B cell (primary cell): ENCODE measurements around the gene ANTXR1. TPM values are rescaled to one million over a fixed set of nuclear protein-coding genes. Genes with fewer than 3 reads are reported as not detected.

ENCODE experiments used
- ATAC-seq: fragments of 200-7000 bp; cut with Tn5 transposase; one replicate; pipeline ENCODE4 v1.10.0; 2021; ENCODE audit warnings: low read depth, mild to moderate bottlenecking, moderate number of reproducible peaks, moderate library complexity
- CTCF ChIA-PET: fragments of 350-600 bp; sonication (Branson Sonifier 250); formaldehyde crosslinking; loops from one replicate; lab custom pipeline; 2021; ENCODE audit warnings: antibody characterized with exemption, inconsistent platforms; lab: Charles Lee
- POLR2A ChIA-PET: fragments of 350-600 bp; sonication (Branson Sonifier 250); formaldehyde crosslinking; loops from one replicate; lab custom pipeline; 2021; ENCODE audit warnings: antibody characterized with exemption; lab: Charles Lee
- DNase-seq: peaks from one replicate; pipeline ENCODE4 v3.0.0; 2013
- H2AFZ ChIP-seq: 2 replicates; pipeline ENCODE4 v1.6.1; 2012; ENCODE audit warnings: mild to moderate bottlenecking, low read depth, low read length; ENCODE audit not compliant: insufficient read depth, poor library complexity, severe bottlenecking
- H3K27ac ChIP-seq, 2 donors: 1 replicate in 1 of 2; 2 replicates in 1 of 2; pipeline ENCODE4 v1.5.1; 2012 to 2013; ENCODE audit warnings: low read length in 2 of 2, mild to moderate bottlenecking in 2 of 2, moderate library complexity in 1 of 2
- H3K27me3 ChIP-seq, 4 experiments: fragments of 200-600 bp in 1 of 4; sonication (generic) in 1 of 4; replicated peaks in 1 of 4; 1 replicate in 2 of 4; 2 replicates in 2 of 4; pipeline versions ENCODE4 v1.6.1 to v1.7.0; 2013 to 2016; ENCODE audit warnings: low read length in 3 of 4, mild to moderate bottlenecking in 2 of 4, mixed read lengths in 1 of 4, moderate library complexity in 1 of 4; ENCODE audit not compliant: insufficient read depth in 4 of 4, control insufficient read depth in 3 of 4; ENCODE audit errors: control extremely low read depth in 1 of 4
- H3K36me3 ChIP-seq, 2 experiments: replicated peaks in 1 of 2; 1 replicate in 1 of 2; 2 replicates in 1 of 2; pipeline versions ENCODE4 v1.6.1 to v1.7.1; 2013; ENCODE audit warnings: low read length in 1 of 2; ENCODE audit not compliant: insufficient read depth in 2 of 2, control insufficient read depth in 1 of 2; ENCODE audit errors: control extremely low read depth in 1 of 2, extremely low read depth in 1 of 2
- H3K4me1 ChIP-seq, 2 donors: fragments of 200-600 bp in 1 of 2; sonication (generic) in 1 of 2; 1 replicate in 1 of 2; 2 replicates in 1 of 2; pipeline versions ENCODE4 v1.5.1 to v1.6.1; 2013 to 2017; ENCODE audit warnings: low read length in 2 of 2; ENCODE audit not compliant: control insufficient read depth in 2 of 2, insufficient read depth in 2 of 2
- H3K4me2 ChIP-seq: replicated peaks from 2 replicates; pipeline ENCODE3; 2012; ENCODE audit warnings: mild to moderate bottlenecking, low read depth, low read length; ENCODE audit not compliant: poor library complexity, severe bottlenecking
- H3K4me3 ChIP-seq, 5 experiments: fragments of 200-600 bp in 1 of 5; sonication (generic) in 1 of 5; 1 replicate in 3 of 5; 2 replicates in 2 of 5; pipeline versions ENCODE4 v1.5.1 to v1.7.0; 2011 to 2016; ENCODE audit warnings: low read length in 4 of 5, mild to moderate bottlenecking in 4 of 5, low read depth in 2 of 5, control low read depth in 1 of 5, moderate library complexity in 1 of 5; ENCODE audit not compliant: insufficient read depth in 1 of 5; ENCODE audit errors: control extremely low read depth in 1 of 5, extremely low read depth in 1 of 5
- H3K79me2 ChIP-seq: fragments of 200-600 bp; sonication (generic); one replicate; pipeline ENCODE4 v1.6.0; 2016; ENCODE audit warnings: low read length; ENCODE audit not compliant: control insufficient read depth, insufficient read depth
- H3K9ac ChIP-seq: fragments of 200-600 bp; sonication (generic); 2 replicates; pipeline ENCODE4 v1.6.1; 2017; ENCODE audit warnings: mild to moderate bottlenecking, low read length, moderate library complexity
- H3K9me3 ChIP-seq, 3 donors: one replicate each; pipeline versions ENCODE4 v1.6.1 to v1.7.1; 2013; ENCODE audit warnings: low read length in 2 of 3; ENCODE audit not compliant: control insufficient read depth in 2 of 3, insufficient read depth in 1 of 3; ENCODE audit errors: control extremely low read depth in 1 of 3
- H4K20me1 ChIP-seq: 2 replicates; pipeline ENCODE4 v1.6.0; 2012; ENCODE audit warnings: mild to moderate bottlenecking, low read length; ENCODE audit not compliant: insufficient read depth, control insufficient read depth, poor library complexity, severe bottlenecking
- H3K27ac Mint-ChIP-seq: one replicate; pipeline ENCODE4 v1.8.0; 2021; ENCODE audit warnings: mixed read lengths
- H3K27me3 Mint-ChIP-seq: one replicate; pipeline ENCODE4 v1.8.0; 2021; ENCODE audit warnings: mixed read lengths
- H3K4me1 Mint-ChIP-seq: one replicate; pipeline ENCODE4 v1.8.0; 2021; ENCODE audit warnings: mixed read lengths
- H3K4me3 Mint-ChIP-seq: one replicate; pipeline ENCODE4 v1.8.0; 2021; ENCODE audit warnings: mixed read lengths
- H3K9me3 Mint-ChIP-seq: one replicate; pipeline ENCODE4 v1.8.0; 2022; ENCODE audit warnings: mixed read lengths; ENCODE audit not compliant: insufficient read depth
- EZH2 ChIP-seq: IDR thresholded peaks from 2 replicates; pipeline ENCODE4 v1.6.1; 2012; ENCODE audit warnings: borderline replicate concordance, low read depth, mild to moderate bottlenecking, moderate library complexity, low read length; ENCODE audit not compliant: insufficient read depth, poor library complexity, severe bottlenecking
- WGBS: methylation state at CpG from one replicate; pipeline ENCODE4 v1.1.5; 2013; ENCODE audit warnings: missing lambda C conversion rate; ENCODE audit not compliant: insufficient coverage; 5-methylcytosine and 5-hydroxymethylcytosine counted together
- intact Hi-C: fragments of 100-400 bp; cut with micrococcal nuclease; formaldehyde crosslinking; loops from one replicate; pipeline ENCODE4 v1.10.0; 2022
- polyA plus RNA-seq: library from polyadenylated mRNA; depleted of rRNA; stranded (reverse); fragments of >200 nt; gene quantifications from 2 replicates; pipeline ENCODE4 v1.2.3, GENCODE V29; 2012
- total RNA-seq, 2 donors: library from RNA; stranded (reverse); fragments of 120-200 nt in 1 of 2; gene quantifications; 1 replicate in 1 of 2; 2 replicates in 1 of 2; pipeline versions ENCODE4 v1.2.3 to v1.2.4, GENCODE V29; 2013 to 2022
- TF ChIP-seq, protein P1 (sequence below): fragments of 200-600 bp; IDR thresholded peaks from one replicate; pipeline ENCODE4 v1.8.0; 2022; ENCODE audit warnings: antibody characterized with exemption, mild to moderate bottlenecking

The ANTXR1 gene
- total and polyA plus RNA-seq, 2 donors (not counting 1 experiment from before 2014, with no cell fraction given), result not detected

DNA sequence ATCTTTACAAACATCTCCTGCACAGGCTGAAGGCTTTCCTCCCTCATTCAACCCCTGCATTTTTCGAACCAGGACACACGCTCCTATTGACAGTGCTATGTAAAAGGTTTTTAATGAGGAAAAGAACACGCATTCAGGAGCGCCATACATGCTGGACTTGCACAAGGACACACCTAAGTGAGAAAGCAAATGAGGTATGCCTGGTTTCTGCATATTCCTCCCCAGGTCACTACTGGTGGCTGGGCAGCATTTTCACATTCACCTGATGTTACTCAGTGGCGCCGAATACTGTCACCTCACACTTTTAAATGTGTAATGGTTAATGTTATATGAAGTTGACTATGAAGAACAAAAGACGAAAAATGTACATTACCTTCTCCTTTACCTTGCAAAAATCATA is 150.6 kb downstream of the ANTXR1 start:
- Histone ChIP-seq H3K4me2 (no peak overlapping the region), H3K36me3 (no peaks in the 10 kb centered on the region), H4K20me1 (no peaks in the 10 kb centered on the region), H2AFZ (no peak overlapping the region), H3K27ac (no peak overlapping the region), H3K9ac (no peak overlapping the region), H3K4me3 (no peak overlapping the region), H3K27me3 (peaks cover 0 to 2% (median 0%) of the 10 kb centered on the region in 4 experiments), H3K9me3 (no peaks in the 10 kb centered on the region), H3K79me2 (no peaks in the 10 kb centered on the region), H3K4me1 (peaks cover 2 to 10% of the 10 kb centered on the region in 2 donors)
- Mint-ChIP-seq H3K27ac (peak overlapping the region; percentile 46), H3K4me3 (no peak overlapping the region), H3K9me3 (no peaks in the 10 kb centered on the region), H3K4me1 (peaks cover 12% of the 10 kb centered on the region), H3K27me3 (peaks cover 18% of the 10 kb centered on the region)
- WGBS, result 100% methylated on average over 1 of the region's 7 CpGs
- intact Hi-C loops, result no loop called here
- DNase-seq (no peak), ATAC-seq (no peak)
- CTCF ChIA-PET, result no interaction called here
- TF ChIP-seq, protein P1, sequence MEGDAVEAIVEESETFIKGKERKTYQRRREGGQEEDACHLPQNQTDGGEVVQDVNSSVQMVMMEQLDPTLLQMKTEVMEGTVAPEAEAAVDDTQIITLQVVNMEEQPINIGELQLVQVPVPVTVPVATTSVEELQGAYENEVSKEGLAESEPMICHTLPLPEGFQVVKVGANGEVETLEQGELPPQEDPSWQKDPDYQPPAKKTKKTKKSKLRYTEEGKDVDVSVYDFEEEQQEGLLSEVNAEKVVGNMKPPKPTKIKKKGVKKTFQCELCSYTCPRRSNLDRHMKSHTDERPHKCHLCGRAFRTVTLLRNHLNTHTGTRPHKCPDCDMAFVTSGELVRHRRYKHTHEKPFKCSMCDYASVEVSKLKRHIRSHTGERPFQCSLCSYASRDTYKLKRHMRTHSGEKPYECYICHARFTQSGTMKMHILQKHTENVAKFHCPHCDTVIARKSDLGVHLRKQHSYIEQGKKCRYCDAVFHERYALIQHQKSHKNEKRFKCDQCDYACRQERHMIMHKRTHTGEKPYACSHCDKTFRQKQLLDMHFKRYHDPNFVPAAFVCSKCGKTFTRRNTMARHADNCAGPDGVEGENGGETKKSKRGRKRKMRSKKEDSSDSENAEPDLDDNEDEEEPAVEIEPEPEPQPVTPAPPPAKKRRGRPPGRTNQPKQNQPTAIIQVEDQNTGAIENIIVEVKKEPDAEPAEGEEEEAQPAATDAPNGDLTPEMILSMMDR, result no peak
- no peak for TF ChIP-seq EZH2
- POLR2A ChIA-PET, result no interaction called here

DNA sequence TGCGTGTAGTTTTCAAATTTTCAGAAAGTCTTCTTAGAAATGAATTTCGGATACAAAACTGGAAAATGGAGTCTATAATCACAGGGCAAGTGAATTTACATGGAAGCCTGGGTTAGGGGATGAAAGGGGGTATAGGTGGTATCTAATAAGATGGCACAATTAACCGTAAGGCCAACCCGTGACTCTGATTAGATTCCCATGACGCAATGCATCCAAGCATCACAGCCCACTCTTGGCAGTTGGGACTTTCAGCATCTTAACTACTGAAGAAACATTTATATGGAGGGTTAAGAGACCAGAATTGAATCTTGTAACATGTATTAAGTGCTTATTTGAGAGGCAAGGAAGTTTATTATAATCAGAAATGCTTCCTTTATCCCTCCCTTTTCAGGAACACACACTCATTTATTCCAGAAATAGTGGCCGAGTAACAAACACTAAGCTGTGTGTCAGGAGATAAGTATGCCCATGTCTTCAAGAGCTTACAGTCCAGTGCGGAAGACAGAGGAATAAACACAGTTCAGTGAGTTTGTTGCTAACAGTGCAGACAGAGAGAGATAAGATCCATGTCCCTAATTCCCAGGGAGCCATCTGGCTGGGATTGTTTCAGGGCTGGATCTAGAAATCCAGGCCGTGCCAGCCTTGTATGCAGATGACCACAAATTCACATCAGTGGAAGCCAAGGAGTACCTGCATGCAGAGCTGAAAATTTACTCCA is 151.2 kb downstream of the ANTXR1 start:
- Mint-ChIP-seq H3K27ac (no peak overlapping the region), H3K27me3 (peaks cover 23% of the 10 kb centered on the region), H3K9me3 (no peaks in the 10 kb centered on the region), H3K4me1 (peaks cover 12% of the 10 kb centered on the region), H3K4me3 (no peak overlapping the region)
- H2AFZ ChIP-seq, result no peak overlapping the region
- ATAC-seq, result no peak
- H4K20me1 ChIP-seq, result no peaks in the 10 kb centered on the region
- H3K36me3 ChIP-seq, result no peaks in the 10 kb centered on the region
- intact Hi-C loops, result no loop called here
- ChIA-PET POLR2A (no interaction called here), CTCF (interaction anchor here (0.6 kb wide), 1 partner anchor 221 kb away, joined by 3 read pairs; no protein-coding TSS in a partner anchor)
- DNase-seq, result no peak
- H3K9me3 ChIP-seq, result no peaks in the 10 kb centered on the region
- TF ChIP-seq, protein P1, result no peak
- TF ChIP-seq EZH2, result no peak
- peaks cover 0 to 2% (median 0%) of the 10 kb centered on the region in 4 experiments for H3K27me3 ChIP-seq
- H3K9ac ChIP-seq, result no peak overlapping the region
- H3K79me2 ChIP-seq, result no peaks in the 10 kb centered on the region
- H3K4me1 ChIP-seq, result peaks cover 2 to 10% of the 10 kb centered on the region in 2 donors
- H3K4me2 ChIP-seq, result no peak overlapping the region
- H3K27ac ChIP-seq, result no peak overlapping the region
- 100% methylated on average over 2 of the region's 8 CpGs for WGBS
- H3K4me3 ChIP-seq, result no peak overlapping the region
